Mammary epithelial cell (primary cell): ENCODE results near the gene RPTOR.

Source experiments
- CTCF ChIP-seq, 2 donors: IDR thresholded peaks in 1 of 2; conservative IDR thresholded peaks in 1 of 2; 2 replicates each; pipeline ENCODE4 v1.5.1; 2011 to 2012; ENCODE audit warnings: inconsistent platforms in 2 of 2, low read length in 2 of 2, mild to moderate bottlenecking in 2 of 2, control low read depth in 1 of 2, low read depth in 1 of 2; ENCODE audit not compliant: insufficient read depth in 1 of 2; ENCODE audit errors: extremely low read depth in 1 of 2
- EZH2 ChIP-seq: IDR thresholded peaks from 2 replicates; pipeline ENCODE4 v1.6.1; 2012; ENCODE audit warnings: low read length, inconsistent platforms, borderline replicate concordance

- no peak for TF ChIP-seq CTCF (conservative IDR thresholded peaks at IDR 0.05 in 1 of 2, IDR thresholded peaks at IDR 0.05 in 1 of 2; ENCODE audit: extremely low read depth in 1 of 2, insufficient read depth in 1 of 2, low read depth in 1 of 2, low read length in 2 of 2)
- no peak for TF ChIP-seq EZH2
These were observed 330.3 kb downstream of the RPTOR start for GRCh38 chr17:80874866-80875445.
